Smooth muscle cell (in vitro differentiated cells): ENCODE data around the gene AKAP13. TPM values are rescaled to one million over a fixed set of nuclear protein-coding genes. Genes with fewer than 3 reads are reported as not detected.

Experiments used
- DNase-seq: peaks from one replicate; lab custom pipeline; 2025; ENCODE audit not compliant: unreplicated experiment; lab: John Stamatoyannopoulos, UW
- H2AFZ ChIP-seq: fragments of 200-600 bp; sonication (generic); 2 replicates; pipeline ENCODE4 v1.6.0; 2016; ENCODE audit warnings: antibody characterized with exemption, low read depth, mild to moderate bottlenecking
- H3F3A ChIP-seq: fragments of 200-600 bp; sonication (generic); 2 replicates; pipeline ENCODE4 v1.6.0; 2017; ENCODE audit warnings: antibody characterized with exemption, low read depth
- H3K27ac ChIP-seq: fragments of 200-600 bp; sonication (generic); 2 replicates; pipeline ENCODE4 v1.5.1; 2016; ENCODE audit warnings: low read depth, mild to moderate bottlenecking
- H3K27me3 ChIP-seq: fragments of 200-600 bp; sonication (generic); 2 replicates; pipeline ENCODE4 v1.6.1; 2016; ENCODE audit warnings: low read depth, mild to moderate bottlenecking
- H3K36me3 ChIP-seq: fragments of 200-600 bp; sonication (generic); 2 replicates; pipeline ENCODE4 v1.5.1; 2016; ENCODE audit warnings: low read depth
- H3K4me1 ChIP-seq: fragments of 200-600 bp; sonication (generic); 2 replicates; pipeline ENCODE4 v1.5.1; 2016; ENCODE audit warnings: low read depth
- H3K4me2 ChIP-seq: fragments of 200-600 bp; sonication (generic); 2 replicates; pipeline ENCODE4 v1.6.0; 2016; ENCODE audit warnings: mild to moderate bottlenecking
- H3K4me3 ChIP-seq: fragments of 200-600 bp; sonication (generic); 2 replicates; pipeline ENCODE4 v1.5.1; 2016; ENCODE audit warnings: mild to moderate bottlenecking
- H3K79me2 ChIP-seq: fragments of 200-600 bp; sonication (generic); 2 replicates; pipeline ENCODE4 v1.6.0; 2016; ENCODE audit warnings: low read depth, mild to moderate bottlenecking
- H3K9ac ChIP-seq: fragments of 200-600 bp; sonication (generic); 2 replicates; pipeline ENCODE4 v1.6.0; 2016; ENCODE audit warnings: low read depth
- H3K9me3 ChIP-seq: fragments of 200-600 bp; sonication (generic); replicated peaks from 2 replicates; pipeline ENCODE4 v1.5.1; 2016; ENCODE audit warnings: low read depth
- H4K20me1 ChIP-seq: fragments of 200-600 bp; sonication (generic); 2 replicates; pipeline ENCODE4 v1.6.0; 2016; ENCODE audit warnings: low read depth
- WGBS: methylation state at CpG from one replicate; pipeline ENCODE4 v1.1.7; 2016; ENCODE audit warnings: low lambda C conversion rate; 5-methylcytosine and 5-hydroxymethylcytosine counted together
- polyA plus RNA-seq: library from polyadenylated mRNA; unstranded; fragments of >200 nt; fragmentation: Nextera tagmentation; extraction: Ambion mirVana; gene quantifications from 2 replicates; pipeline ENCODE4 v1.2.1, GENCODE V29; 2016
- total RNA-seq: library from RNA; depleted of rRNA; stranded (reverse); fragments of >200 nt; gene quantifications from 2 replicates; pipeline ENCODE4 v1.2.3, GENCODE V29; 2014
- TF ChIP-seq, protein P1 (sequence below): fragments of 200-600 bp; sonication (generic); IDR thresholded peaks from 2 replicates; pipeline ENCODE4 v1.5.1; 2017; ENCODE audit warnings: borderline replicate concordance, mild to moderate bottlenecking, antibody characterized with exemption; ENCODE audit not compliant: insufficient read depth, poor library complexity, severe bottlenecking

The AKAP13 gene
- total and polyA plus RNA-seq, 2 experiments from 2014 or later = 43.3 to 63.5 TPM

DNA sequence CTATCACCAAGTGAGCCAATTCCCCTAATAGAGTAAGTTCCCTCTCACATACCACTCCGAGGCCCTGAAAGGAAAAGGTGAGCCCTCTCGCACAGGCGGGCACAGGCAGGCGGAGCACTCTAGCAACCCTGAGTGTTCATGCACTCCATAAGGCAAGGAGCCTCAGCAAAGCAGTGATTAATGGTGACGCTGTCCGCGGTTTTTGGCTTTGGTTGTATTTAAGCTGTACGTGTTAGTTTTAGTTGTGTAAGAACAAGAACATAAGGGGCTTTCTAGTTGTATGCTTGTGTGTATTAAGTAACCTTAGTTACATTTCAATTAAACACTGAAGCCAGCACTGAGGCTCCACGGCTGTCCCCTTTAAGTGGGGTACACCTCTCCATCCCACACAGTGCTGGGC, 381.2 kb downstream of the AKAP13 start:
- Histone ChIP-seq H3K36me3 (no peaks in the 10 kb centered on the region), H3K9ac (no peak overlapping the region), H3K79me2 (no peaks in the 10 kb centered on the region), H3K9me3 (no peaks in the 10 kb centered on the region), H3K4me1 (peaks cover 8% of the 10 kb centered on the region), H3K27ac (no peak overlapping the region), H4K20me1 (peaks cover 50% of the 10 kb centered on the region), H3K27me3 (no peaks in the 10 kb centered on the region), H3F3A (no peaks in the 10 kb centered on the region), H2AFZ (no peak overlapping the region), H3K4me2 (no peak overlapping the region), H3K4me3 (no peak overlapping the region)
- DNase-seq = no peak
- TF ChIP-seq, protein P1, sequence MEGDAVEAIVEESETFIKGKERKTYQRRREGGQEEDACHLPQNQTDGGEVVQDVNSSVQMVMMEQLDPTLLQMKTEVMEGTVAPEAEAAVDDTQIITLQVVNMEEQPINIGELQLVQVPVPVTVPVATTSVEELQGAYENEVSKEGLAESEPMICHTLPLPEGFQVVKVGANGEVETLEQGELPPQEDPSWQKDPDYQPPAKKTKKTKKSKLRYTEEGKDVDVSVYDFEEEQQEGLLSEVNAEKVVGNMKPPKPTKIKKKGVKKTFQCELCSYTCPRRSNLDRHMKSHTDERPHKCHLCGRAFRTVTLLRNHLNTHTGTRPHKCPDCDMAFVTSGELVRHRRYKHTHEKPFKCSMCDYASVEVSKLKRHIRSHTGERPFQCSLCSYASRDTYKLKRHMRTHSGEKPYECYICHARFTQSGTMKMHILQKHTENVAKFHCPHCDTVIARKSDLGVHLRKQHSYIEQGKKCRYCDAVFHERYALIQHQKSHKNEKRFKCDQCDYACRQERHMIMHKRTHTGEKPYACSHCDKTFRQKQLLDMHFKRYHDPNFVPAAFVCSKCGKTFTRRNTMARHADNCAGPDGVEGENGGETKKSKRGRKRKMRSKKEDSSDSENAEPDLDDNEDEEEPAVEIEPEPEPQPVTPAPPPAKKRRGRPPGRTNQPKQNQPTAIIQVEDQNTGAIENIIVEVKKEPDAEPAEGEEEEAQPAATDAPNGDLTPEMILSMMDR = no peak
- WGBS = 97% methylated on average over 9 of the region's 9 CpGs

DNA sequence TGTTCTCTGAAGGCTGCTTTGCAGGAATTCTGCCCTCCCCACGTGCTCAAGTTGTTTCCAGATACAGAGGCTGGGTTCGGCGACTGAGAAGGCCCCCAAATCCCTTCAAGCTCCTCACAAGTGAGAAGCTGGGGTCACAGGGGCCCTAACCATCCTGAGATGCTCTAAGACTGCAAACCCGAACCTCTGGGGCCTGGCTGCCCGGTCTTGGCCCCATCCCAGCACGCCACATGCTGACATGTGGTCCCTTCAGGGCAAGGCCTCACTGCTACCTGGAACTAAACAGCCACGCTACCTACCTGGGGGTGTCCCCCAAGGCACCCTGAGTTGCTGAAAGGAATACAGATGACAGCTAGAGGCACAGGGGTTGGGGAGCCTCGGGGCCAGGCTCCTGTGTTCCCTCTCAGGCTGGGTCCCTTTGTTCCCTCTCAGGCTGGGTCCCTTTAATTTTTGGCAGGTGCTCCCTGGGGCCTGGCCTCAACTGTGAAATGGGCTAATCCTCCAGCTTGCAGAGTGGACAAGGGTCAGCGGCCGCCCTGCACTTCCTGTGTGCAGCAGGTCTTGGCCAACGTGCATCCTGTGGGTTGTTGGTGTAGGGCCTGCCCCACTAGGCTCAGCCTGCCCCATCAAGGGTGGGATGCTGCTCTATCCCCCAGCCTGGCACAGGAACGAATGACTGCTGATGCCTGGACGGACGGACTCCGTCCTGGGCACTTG, 381.8 kb downstream of the AKAP13 start:
- no peaks in the 10 kb centered on the region for H3K9me3 ChIP-seq
- H3F3A ChIP-seq = no peaks in the 10 kb centered on the region
- H3K36me3 ChIP-seq = no peaks in the 10 kb centered on the region
- H3K9ac ChIP-seq = no peak overlapping the region
- no peak overlapping the region for H3K4me2 ChIP-seq
- H2AFZ ChIP-seq = no peak overlapping the region
- H3K4me3 ChIP-seq = no peak overlapping the region
- no peaks in the 10 kb centered on the region for H3K27me3 ChIP-seq
- WGBS = 93% methylated on average over 15 of the region's 15 CpGs
- H3K79me2 ChIP-seq = no peaks in the 10 kb centered on the region
- peaks cover 9% of the 10 kb centered on the region for H3K4me1 ChIP-seq
- no peak for DNase-seq
- TF ChIP-seq, protein P1 = no peak
- peaks cover 54% of the 10 kb centered on the region for H4K20me1 ChIP-seq
- no peak overlapping the region for H3K27ac ChIP-seq

DNA sequence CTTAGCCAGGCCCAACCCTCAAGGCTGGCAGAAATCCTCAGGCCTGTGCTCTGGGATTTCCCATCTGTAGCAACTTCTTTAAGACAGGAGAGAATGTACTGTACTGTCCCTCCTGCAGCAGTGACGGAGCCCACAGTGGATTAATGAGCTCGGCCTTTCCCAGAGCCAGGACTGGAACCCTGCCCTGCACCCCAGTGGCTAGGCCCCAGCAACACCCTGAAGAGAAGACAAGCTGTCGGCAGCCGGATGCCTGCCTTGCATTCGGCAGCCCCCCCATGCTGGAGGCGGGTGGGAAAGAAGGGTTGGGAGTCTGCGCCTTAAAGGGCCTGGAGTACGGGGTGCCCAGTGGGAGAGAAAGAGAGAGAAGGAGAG, 382.3 kb downstream of the AKAP13 start:
- H3K9me3 ChIP-seq = no peaks in the 10 kb centered on the region
- no peaks in the 10 kb centered on the region for H3K36me3 ChIP-seq
- H3K27me3 ChIP-seq = no peaks in the 10 kb centered on the region
- H3K4me1 ChIP-seq = peaks cover 9% of the 10 kb centered on the region
- no peaks in the 10 kb centered on the region for H3F3A ChIP-seq
- no peak overlapping the region for H2AFZ ChIP-seq
- WGBS = 91% methylated on average over 8 of the region's 8 CpGs
- H3K9ac ChIP-seq = no peak overlapping the region
- no peak for DNase-seq
- H3K4me3 ChIP-seq = no peak overlapping the region
- no peaks in the 10 kb centered on the region for H3K79me2 ChIP-seq
- H4K20me1 ChIP-seq = peaks cover 58% of the 10 kb centered on the region
- H3K4me2 ChIP-seq = no peak overlapping the region
- no peak overlapping the region for H3K27ac ChIP-seq
- TF ChIP-seq, protein P1 = no peak

DNA sequence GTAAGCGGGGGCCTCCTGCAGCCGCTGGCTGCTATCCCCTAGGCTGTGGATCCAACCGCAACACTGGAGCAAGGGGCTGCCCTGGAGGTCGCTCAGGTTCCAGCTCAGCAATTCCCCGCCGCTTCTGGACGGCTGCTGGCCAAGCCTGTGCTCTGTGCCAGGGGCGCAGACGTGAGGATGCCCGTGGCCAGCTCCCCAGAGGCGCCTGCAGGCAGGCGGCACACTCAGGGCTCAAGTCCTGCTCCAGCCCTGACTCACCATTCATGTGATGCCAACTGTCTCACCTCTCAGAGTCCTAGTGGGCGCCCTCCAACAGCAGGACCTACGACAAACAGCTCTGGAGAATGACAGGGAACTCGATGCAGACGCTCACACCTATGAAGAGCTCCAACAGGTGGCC, 382.8 kb downstream of the AKAP13 start:
- Histone ChIP-seq H3K9me3 (no peaks in the 10 kb centered on the region), H3K4me1 (peaks cover 9% of the 10 kb centered on the region), H3K27me3 (no peaks in the 10 kb centered on the region), H4K20me1 (peaks cover 58% of the 10 kb centered on the region), H3K4me2 (no peak overlapping the region), H3K36me3 (no peaks in the 10 kb centered on the region), H3K9ac (no peak overlapping the region), H3K4me3 (no peak overlapping the region), H2AFZ (no peak overlapping the region), H3F3A (no peaks in the 10 kb centered on the region), H3K27ac (no peak overlapping the region), H3K79me2 (no peaks in the 10 kb centered on the region)
- TF ChIP-seq, protein P1 = no peak
- WGBS = 96% methylated on average over 16 of the region's 16 CpGs
- no peak for DNase-seq
